Endodermal cell (in vitro differentiated cells): Measurements from ENCODE around the gene GPR75. TPM values are rescaled to one million over a fixed set of nuclear protein-coding genes. Genes with fewer than 3 reads are reported as not detected.

Source experiments
- DNase-seq: peaks from one replicate; pipeline ENCODE4 v3.0.0-alpha.2; 2017
- H3K27ac ChIP-seq: 2 replicates; pipeline ENCODE4 v1.5.1; 2013; ENCODE audit warnings: mild to moderate bottlenecking, low read depth, low read length, moderate library complexity
- H3K27me3 ChIP-seq: 2 replicates; pipeline ENCODE4 v1.6.1; 2013; ENCODE audit warnings: mild to moderate bottlenecking, low read length, moderate library complexity; ENCODE audit not compliant: insufficient read depth, control insufficient read depth, poor library complexity, severe bottlenecking
- H3K36me3 ChIP-seq: 2 replicates; pipeline ENCODE4 v1.7.0; 2013; ENCODE audit warnings: mild to moderate bottlenecking, low read length, moderate library complexity; ENCODE audit not compliant: control insufficient read depth, insufficient read depth
- H3K4me1 ChIP-seq: one replicate; pipeline ENCODE4 v1.7.0; 2013; ENCODE audit warnings: low read length; ENCODE audit not compliant: control insufficient read depth, insufficient read depth
- H3K4me3 ChIP-seq: 2 replicates; pipeline ENCODE4 v1.5.1; 2013; ENCODE audit warnings: mild to moderate bottlenecking, low read length, moderate library complexity
- H3K9ac ChIP-seq: 2 replicates; pipeline ENCODE4 v1.6.1; 2013; ENCODE audit warnings: mild to moderate bottlenecking, low read length, moderate library complexity; ENCODE audit not compliant: poor library complexity, severe bottlenecking; ENCODE audit errors: extremely low read depth
- H3K9me3 ChIP-seq: 2 replicates; pipeline ENCODE4 v1.6.1; 2013; ENCODE audit warnings: mild to moderate bottlenecking, low read length, moderate library complexity; ENCODE audit not compliant: control insufficient read depth
- H3K27ac Mint-ChIP-seq: 2 replicates; pipeline ENCODE4 v1.8.0; 2020; ENCODE audit warnings: mixed read lengths
- H3K27me3 Mint-ChIP-seq: 2 replicates; pipeline ENCODE4 v1.8.0; 2021; ENCODE audit warnings: mild to moderate bottlenecking, mixed read lengths; ENCODE audit not compliant: insufficient read depth
- H3K36me3 Mint-ChIP-seq: 2 replicates; pipeline ENCODE4 v1.8.0; 2020; ENCODE audit warnings: low read depth, mixed read lengths
- H3K4me1 Mint-ChIP-seq: 2 replicates; pipeline ENCODE4 v1.8.0; 2020; ENCODE audit warnings: mixed read lengths
- H3K4me3 Mint-ChIP-seq: 2 replicates; pipeline ENCODE4 v1.8.0; 2020; ENCODE audit warnings: mild to moderate bottlenecking, moderate library complexity, mixed read lengths
- H3K9me3 Mint-ChIP-seq: 2 replicates; pipeline ENCODE4 v1.8.0; 2020; ENCODE audit warnings: mild to moderate bottlenecking, mixed read lengths
- CTCF ChIP-seq: fragments of 200-600 bp; sonication (generic); conservative IDR thresholded peaks from 2 replicates; pipeline ENCODE4 v1.5.0; 2021; ENCODE audit warnings: antibody characterized with exemption, mild to moderate bottlenecking
- WGBS, 2 experiments: methylation state at CpG; one replicate each; pipeline versions ENCODE4 v1.1.5 to v1.1.7; 2013; ENCODE audit warnings: missing lambda C conversion rate in 2 of 2, mixed read lengths in 1 of 2; ENCODE audit not compliant: insufficient coverage in 1 of 2, insufficient read length in 1 of 2; 5-methylcytosine and 5-hydroxymethylcytosine counted together
- total RNA-seq, 2 donors: library from RNA; stranded (reverse); fragmentation: NEBNext Ultra II Directional in 1 of 2; extraction: Animal tissue kit (Norgen Biotek cat#: 25700) in 1 of 2; gene quantifications; 2 replicates in 1 of 2; 3 replicates in 1 of 2; pipeline ENCODE4 v1.2.1, GENCODE V29; 2021

Gene GPR75
- total RNA-seq, 2 donors from 2014 or later = 3.6 to 6.7 TPM

- Mint-ChIP-seq H3K36me3 (peaks cover 5% of the 10 kb centered on the region), H3K27me3 (no peaks in the 10 kb centered on the region), H3K4me3 (no peak overlapping the region), H3K27ac (no peak overlapping the region), H3K4me1 (peaks cover 11% of the 10 kb centered on the region), H3K9me3 (no peaks in the 10 kb centered on the region)
- Histone ChIP-seq H3K27me3 (no peaks in the 10 kb centered on the region), H3K4me3 (no peak overlapping the region), H3K9me3 (no peaks in the 10 kb centered on the region), H3K27ac (no peak overlapping the region), H3K4me1 (peaks cover 5% of the 10 kb centered on the region), H3K36me3 (peaks cover 20% of the 10 kb centered on the region), H3K9ac (no peak overlapping the region)
- no peak for DNase-seq
- WGBS, 2 experiments = 89 to 95% methylated on average over 1 to 6 of the region's 6 CpGs
- no peak for TF ChIP-seq CTCF
These were observed 38.0 kb downstream of the GPR75 start for GRCh38 chr2:53821810-53822209.

- Mint-ChIP-seq H3K4me3 (no peak overlapping the region), H3K9me3 (no peaks in the 10 kb centered on the region), H3K36me3 (peaks cover 13% of the 10 kb centered on the region), H3K27me3 (no peaks in the 10 kb centered on the region), H3K4me1 (peaks cover 1% of the 10 kb centered on the region), H3K27ac (no peak overlapping the region)
- peaks cover 30% of the 10 kb centered on the region for H3K36me3 ChIP-seq
- no peak for TF ChIP-seq CTCF
- H3K27ac ChIP-seq = no peak overlapping the region
- 96 to 100% methylated on average over 1 to 4 of the region's 4 CpGs for WGBS, 2 experiments
- H3K4me3 ChIP-seq = no peak overlapping the region
- DNase-seq = no peak
- no peaks in the 10 kb centered on the region for H3K27me3 ChIP-seq
- no peaks in the 10 kb centered on the region for H3K9me3 ChIP-seq
- no peak overlapping the region for H3K9ac ChIP-seq
- peaks cover under 1% of the 10 kb centered on the region for H3K4me1 ChIP-seq
These were observed 39.1 kb downstream of the GPR75 start for GRCh38 chr2:53820711-53821110.

GRCh38 chr2:53820048-53820447 lies 39.7 kb downstream of the GPR75 start:
- Histone ChIP-seq H3K27me3 (no peaks in the 10 kb centered on the region), H3K4me1 (no peaks in the 10 kb centered on the region), H3K9me3 (no peaks in the 10 kb centered on the region), H3K36me3 (peaks cover 36% of the 10 kb centered on the region), H3K9ac (no peak overlapping the region), H3K27ac (no peak overlapping the region), H3K4me3 (no peak overlapping the region)
- Mint-ChIP-seq H3K27me3 (no peaks in the 10 kb centered on the region), H3K4me3 (no peak overlapping the region), H3K36me3 (peaks cover 19% of the 10 kb centered on the region), H3K4me1 (no peaks in the 10 kb centered on the region), H3K9me3 (no peaks in the 10 kb centered on the region), H3K27ac (no peak overlapping the region)
- DNase-seq = no peak
- 95% methylated on average over 3 to 9 of the region's 9 CpGs for WGBS, 2 experiments
- no peak for TF ChIP-seq CTCF
